H54 (cell line): Measurements from ENCODE around the gene ELF2.
"Not testable (repeated sequence)": the region's sequence is repeated elsewhere in the genome, so short reads cannot be mapped to it uniquely, and the experiment has no call there.

ENCODE experiments used
- DNase-seq: peaks from one replicate; pipeline ENCODE4 v3.0.0; 2011; ENCODE audit warnings: low spot score, mixed read lengths; ENCODE audit not compliant: insufficient read length
- FAIRE-seq: peaks from 3 replicates; lab custom pipeline; 2011; peaks lifted over from hg19 to GRCh38; lab: Jason Lieb, UNC
- POLR2A ChIP-seq: IDR thresholded peaks from 2 replicates; pipeline ENCODE4 v1.6.1; 2011; ENCODE audit warnings: low read depth, mild to moderate bottlenecking, low read length

Gene ELF2

GRCh38 chr4:139142980-139143379 is 34.0 kb downstream of the ELF2 start:
- FAIRE-seq: no peak
- no peak for DNase-seq
- no peak for TF ChIP-seq POLR2A

DNA sequence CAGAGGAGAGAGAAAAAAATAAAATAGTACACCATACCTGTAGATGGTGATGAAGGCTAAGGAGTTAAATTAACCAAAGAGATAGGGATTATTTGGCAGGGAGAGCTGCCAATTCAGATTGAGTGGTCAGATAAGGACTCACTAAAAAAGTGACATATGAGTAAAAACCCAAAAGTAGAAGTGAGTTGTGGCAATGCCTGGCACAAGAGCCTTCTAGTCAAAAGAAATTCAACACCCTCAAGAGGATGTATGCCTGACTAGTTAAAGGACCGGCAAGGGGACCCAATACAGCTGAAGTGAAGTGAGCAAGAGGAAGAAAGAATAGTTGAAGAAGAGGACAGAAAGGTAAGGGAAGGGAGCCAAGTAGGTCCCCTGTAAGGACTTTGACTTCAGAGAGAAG is 34.9 kb downstream of the ELF2 start:
- no peak for DNase-seq
- no peak for FAIRE-seq
- no peak for TF ChIP-seq POLR2A

DNA sequence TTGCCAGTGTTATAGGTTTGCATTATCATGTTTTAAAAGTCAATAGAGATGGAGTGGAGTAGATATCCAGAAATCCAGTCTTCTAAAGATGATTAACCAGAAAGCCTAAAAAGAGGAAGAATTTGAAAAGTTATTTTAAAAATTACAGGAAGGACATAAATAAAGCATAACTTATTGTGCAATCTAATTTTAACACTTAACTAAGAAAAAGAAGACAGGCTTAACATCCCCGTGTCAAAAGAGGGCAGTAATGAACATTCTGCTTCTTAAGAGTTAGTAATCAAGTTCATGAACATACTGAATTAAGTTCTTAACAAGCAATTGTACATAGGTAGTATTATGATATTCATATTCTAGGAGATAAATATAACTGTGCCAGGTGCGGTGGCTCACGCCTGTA is 39.3 kb downstream of the ELF2 start:
- TF ChIP-seq POLR2A: no peak
- no peak for DNase-seq
- no peak for FAIRE-seq

- DNase-seq (no peak), FAIRE-seq (no peak)
- TF ChIP-seq POLR2A: no peak
Measured at GRCh38 chr4:139134403-139134802, 42.6 kb downstream of the ELF2 start.

DNA sequence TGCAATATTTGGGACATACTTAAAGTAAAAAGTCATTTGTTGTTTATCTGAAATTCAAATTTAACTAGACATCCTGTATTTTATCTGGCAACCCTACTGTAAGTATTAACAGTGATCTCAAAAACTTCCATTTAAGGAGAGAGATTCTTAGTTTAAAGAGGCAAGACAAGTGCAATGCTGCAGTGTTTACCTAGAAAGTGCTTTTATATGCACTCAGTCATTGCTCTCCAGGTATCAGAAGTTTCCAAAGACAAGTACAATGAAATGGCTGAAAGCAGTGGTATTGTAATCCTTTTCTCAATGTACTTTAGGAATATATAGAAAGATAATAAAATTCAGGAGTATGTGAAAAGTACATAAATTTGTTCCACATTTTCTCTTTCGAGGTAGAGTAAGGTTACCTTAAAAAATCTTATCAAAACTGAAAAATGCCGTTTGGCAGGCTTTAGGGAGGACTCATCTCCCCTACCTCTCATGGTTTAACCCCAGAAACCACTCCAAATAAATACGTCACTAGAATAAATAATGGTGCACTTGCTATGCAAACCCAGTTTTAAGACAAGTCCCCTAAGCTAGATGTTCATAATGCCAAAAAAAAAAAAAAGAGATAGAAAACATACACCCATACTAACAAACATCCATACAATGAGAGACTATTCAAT is 45.7 kb downstream of the ELF2 start:
- TF ChIP-seq POLR2A: no peak
- FAIRE-seq (no peak), DNase-seq (no peak)

DNA sequence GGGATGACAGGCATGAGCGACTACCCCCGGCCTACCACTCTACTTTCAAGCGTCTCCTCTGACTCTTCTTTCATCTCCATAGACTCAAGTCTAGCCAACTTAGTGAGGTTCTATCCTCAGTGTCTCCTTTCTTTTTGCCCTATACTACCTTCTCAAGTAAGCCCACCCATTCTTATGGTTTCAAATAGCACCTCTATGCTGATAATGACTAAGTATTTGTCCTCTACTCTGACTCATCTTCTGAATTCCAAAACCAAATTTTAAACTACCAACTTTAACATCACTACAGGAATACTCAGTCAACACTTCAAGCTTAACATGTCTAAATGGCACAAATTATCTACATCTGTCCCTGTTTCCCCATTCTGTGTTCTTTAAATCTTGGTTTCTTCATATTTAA is 47.8 kb downstream of the ELF2 start:
- FAIRE-seq: no peak

DNA sequence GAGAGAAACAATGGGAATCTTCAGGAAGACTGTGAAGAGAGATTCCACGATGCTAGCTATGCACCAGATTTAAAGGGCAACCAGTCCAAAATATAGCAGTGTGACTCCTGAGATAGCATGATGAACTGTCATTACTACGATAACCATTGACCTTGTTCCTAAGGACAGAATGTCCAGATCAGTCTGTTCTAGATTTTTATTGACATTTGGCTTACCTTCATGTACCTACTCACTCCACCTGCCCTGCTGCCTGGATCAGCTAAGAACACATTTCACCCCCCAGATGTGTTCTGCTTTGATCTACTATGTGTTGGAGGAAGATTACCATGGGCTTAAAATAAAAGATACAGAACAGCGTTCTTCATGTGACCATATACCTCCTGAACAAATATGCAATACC is 50.1 kb downstream of the ELF2 start:
- TF ChIP-seq POLR2A: no peak
- FAIRE-seq: no peak
- no peak for DNase-seq

More for the DNA sequence above, 47.8 kb downstream of the ELF2 start:
- TF ChIP-seq POLR2A: no peak
- DNase-seq: no peak

DNA sequence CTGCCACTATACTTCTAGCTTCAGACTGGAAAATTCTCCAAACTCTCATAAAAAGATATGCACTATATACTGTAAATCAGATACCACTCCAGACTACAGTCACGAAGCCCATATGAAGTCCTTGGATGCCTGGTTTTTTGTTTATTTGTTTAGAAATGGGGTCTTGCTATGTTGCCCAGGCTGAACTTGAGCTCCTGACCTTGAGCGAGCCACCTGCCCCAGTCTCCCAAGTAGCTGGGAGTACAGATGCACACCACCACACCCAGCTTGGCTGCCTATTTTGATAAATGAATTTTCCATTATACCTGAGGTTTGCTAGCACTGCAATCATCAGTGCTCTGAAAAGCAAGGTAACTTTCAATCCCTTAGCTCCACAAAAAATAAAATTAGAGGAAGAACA is 53.1 kb downstream of the ELF2 start:
- no peak for TF ChIP-seq POLR2A
- FAIRE-seq (no peak), DNase-seq (no peak)

DNA sequence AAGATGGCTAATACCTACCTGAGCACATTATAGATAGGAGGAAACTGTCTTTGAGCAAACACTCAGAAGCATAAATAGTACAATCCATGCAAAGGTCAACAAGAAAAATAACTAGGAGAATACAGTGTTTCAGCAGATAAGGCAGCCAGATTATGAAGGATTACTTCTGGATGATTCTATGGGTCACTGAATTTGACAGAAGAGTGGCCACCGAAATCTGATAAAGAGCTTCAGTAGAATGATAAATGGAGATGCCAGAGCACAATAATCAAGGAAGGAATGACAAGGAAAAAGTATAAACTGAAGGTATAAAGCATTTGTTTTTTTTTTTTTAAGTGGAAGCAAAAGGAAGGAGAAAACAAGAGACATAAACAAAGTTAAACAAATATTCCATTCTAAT is 58.7 kb downstream of the ELF2 start:
- DNase-seq: no peak
- TF ChIP-seq POLR2A: no peak
- FAIRE-seq: no peak

- TF ChIP-seq POLR2A: no peak
- DNase-seq (no peak), FAIRE-seq (no peak)
Measured at GRCh38 chr4:139115226-139115625, 61.8 kb downstream of the ELF2 start.

GRCh38 chr4:139114795-139115194 is 62.2 kb downstream of the ELF2 start:
- not testable (repeated sequence) for FAIRE-seq, DNase-seq

GRCh38 chr4:139112650-139113049 is 64.4 kb downstream of the ELF2 start:
- FAIRE-seq (no peak), DNase-seq (no peak)
- no peak for TF ChIP-seq POLR2A

DNA sequence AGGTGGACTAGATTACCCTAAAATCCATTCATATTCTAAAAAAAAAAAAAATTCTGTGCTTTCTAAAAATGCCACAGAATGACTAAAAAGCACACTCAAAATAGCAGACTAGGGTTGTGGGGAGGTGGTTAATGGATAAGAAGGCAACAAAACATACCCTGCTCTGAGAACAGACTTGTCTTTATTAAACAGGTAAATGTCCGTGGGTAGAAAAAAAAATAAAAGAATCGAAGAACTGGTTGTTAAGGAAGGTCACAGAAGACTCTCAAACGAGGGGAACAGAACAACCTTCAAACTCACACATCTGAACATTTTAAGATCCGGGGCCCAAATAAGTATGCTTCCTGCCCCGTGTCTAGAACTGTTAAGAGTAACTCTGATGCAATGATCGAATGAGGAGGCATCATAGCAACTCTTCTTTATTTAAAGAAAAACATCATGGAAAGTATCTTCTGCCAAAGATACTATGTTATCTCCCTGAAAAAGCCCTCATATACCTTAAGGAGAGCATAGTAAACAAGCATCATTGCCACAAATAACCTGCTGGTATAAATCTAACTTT is 68.4 kb downstream of the ELF2 start:
- FAIRE-seq (no peak), DNase-seq (no peak)
- TF ChIP-seq POLR2A: no peak

DNA sequence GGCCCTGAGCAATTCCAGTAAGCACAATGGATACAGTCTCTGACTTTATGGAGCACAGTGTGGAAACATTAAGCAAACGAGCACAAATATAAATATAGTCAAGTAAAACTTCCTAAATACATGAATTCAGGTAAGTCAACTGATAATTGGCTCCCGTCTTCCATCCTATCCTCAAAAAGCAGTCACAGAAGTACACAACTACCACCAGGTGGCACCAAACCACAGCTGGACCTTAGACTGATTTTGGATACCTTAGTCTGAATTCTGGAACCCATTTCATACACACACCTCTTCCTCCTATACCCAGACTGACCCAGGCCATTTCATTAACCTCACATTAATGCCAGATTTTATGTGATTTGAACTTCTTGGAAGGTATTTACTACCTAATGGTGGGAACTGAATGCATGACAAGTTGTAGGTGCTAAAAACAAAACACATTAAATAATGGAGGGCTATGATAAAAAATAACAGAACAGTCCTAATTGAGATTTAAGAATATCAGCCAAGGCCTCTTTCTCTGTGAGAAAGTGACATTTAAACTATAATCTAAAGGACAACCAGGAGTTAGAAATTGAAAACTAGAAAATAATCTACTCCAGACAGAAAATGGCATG is 77.5 kb downstream of the ELF2 start:
- peak; percentile 70 for FAIRE-seq
- no peak for TF ChIP-seq POLR2A
- peak; percentile 26 for DNase-seq

DNA sequence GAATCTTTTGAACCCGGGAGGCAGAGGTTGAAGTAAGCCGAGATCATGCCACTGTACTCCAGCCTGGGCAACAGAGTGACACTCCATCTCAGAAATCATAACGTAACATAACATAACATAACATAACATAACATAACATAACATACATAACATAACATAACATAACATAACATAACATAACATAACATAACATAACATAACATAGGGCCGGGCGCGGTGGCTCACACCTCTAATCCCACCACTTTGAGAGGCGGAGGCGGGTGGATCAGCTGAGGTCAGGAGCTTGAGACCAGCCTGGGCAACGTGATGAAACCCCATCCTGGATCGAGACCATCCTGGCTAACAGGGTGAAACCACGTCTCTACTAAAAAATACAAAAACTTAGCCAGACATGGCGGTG is 84.7 kb downstream of the ELF2 start:
- FAIRE-seq (no peak), DNase-seq (no peak)
- no peak for TF ChIP-seq POLR2A
